ENCODE data around the gene REL.

The REL gene

GRCh38 chr2:60881047-60881932 lies at the start of gene REL:
Gene REL, plus strand, starts transcription at chr2:60881574. Its CDS starts 267 bp downstream, at chr2:60881841.
- FAIRE-seq, result no peak
- peak; percentile 53 for DNase-seq (ENCODE audit: insufficient read length, low spot score)
- no peak for TF ChIP-seq CTCF (IDR thresholded peaks at IDR 0.05; ENCODE audit: insufficient read depth, missing control alignments)

- DNase-seq (ENCODE audit: insufficient read length, low spot score) (no peak), FAIRE-seq (no peak)
- TF ChIP-seq CTCF (IDR thresholded peaks at IDR 0.05; ENCODE audit: insufficient read depth, missing control alignments), result no peak
These were observed 49.5 kb upstream of the REL start for GRCh38 chr2:60831921-60832320.

DNA sequence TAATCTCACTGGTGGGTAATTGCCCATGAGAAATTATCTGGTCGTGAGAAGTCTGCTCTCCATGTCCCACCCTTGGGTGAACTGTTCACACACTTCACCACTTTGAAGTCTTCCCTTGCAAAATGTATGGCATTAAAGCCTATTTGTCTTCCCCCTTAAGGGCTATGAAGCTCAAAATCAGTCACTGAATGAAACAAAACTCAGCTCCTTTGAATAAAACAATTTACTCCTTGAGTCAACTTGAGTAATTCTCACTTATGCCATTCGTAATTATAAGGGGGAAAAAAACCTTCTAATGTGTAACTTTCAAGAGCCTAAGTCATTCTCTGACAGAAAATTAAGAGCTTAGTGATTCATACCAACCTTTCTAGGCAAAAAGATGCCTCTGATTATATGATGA lies 48.8 kb upstream of the REL start:
- DNase-seq (ENCODE audit: insufficient read length, low spot score), result no peak
- no peak for FAIRE-seq
- no peak for TF ChIP-seq CTCF (IDR thresholded peaks at IDR 0.05; ENCODE audit: insufficient read depth, missing control alignments)

- no peak for FAIRE-seq
- DNase-seq (ENCODE audit: insufficient read length, low spot score), result no peak
- TF ChIP-seq CTCF (IDR thresholded peaks at IDR 0.05; ENCODE audit: insufficient read depth, missing control alignments), result no peak
These were observed 47.1 kb upstream of the REL start for GRCh38 chr2:60834270-60834717.

- FAIRE-seq, result no peak
These were observed 44.9 kb upstream of the REL start for GRCh38 chr2:60836491-60836890.

GRCh38 chr2:60837123-60837522 lies 44.3 kb upstream of the REL start:
- TF ChIP-seq CTCF (IDR thresholded peaks at IDR 0.05; ENCODE audit: insufficient read depth, missing control alignments), result no peak
- FAIRE-seq, result no peak

More at GRCh38 chr2:60836491-60836890, 44.9 kb upstream of the REL start:
- no peak for TF ChIP-seq CTCF (IDR thresholded peaks at IDR 0.05; ENCODE audit: insufficient read depth, missing control alignments)
- no peak for DNase-seq (ENCODE audit: insufficient read length, low spot score)

GRCh38 chr2:60838481-60838880 lies 42.9 kb upstream of the REL start:
- DNase-seq (ENCODE audit: insufficient read length, low spot score), result no peak
- no peak for FAIRE-seq
- TF ChIP-seq CTCF (IDR thresholded peaks at IDR 0.05; ENCODE audit: insufficient read depth, missing control alignments), result no peak

More at GRCh38 chr2:60837123-60837522, 44.3 kb upstream of the REL start:
- no peak for DNase-seq (ENCODE audit: insufficient read length, low spot score)
